Gastrocnemius medialis (tissue), 4 donors: ENCODE data around the gene PPIL4.

Source experiments
- POLR2A ChIP-seq, 2 donors: fragments of 450-650 bp; IDR thresholded peaks; one replicate each; pipeline ENCODE4 v1.6.1; 2017; ENCODE audit warnings: antibody characterized with exemption in 2 of 2, mild to moderate bottlenecking in 2 of 2, moderate library complexity in 2 of 2
- TF ChIP-seq, protein P1 (sequence below), 5 experiments: fragments of 450-650 bp in 3 of 5; fragments of 200-600 bp in 2 of 5; sonication (generic) in 2 of 5; IDR thresholded peaks in 4 of 5; conservative IDR thresholded peaks in 1 of 5; 1 replicate in 4 of 5; 2 replicates in 1 of 5; pipeline ENCODE4 v1.5.1; 2016 to 2019; ENCODE audit warnings: antibody characterized with exemption in 5 of 5, mild to moderate bottlenecking in 3 of 5, moderate library complexity in 3 of 5

DNA sequence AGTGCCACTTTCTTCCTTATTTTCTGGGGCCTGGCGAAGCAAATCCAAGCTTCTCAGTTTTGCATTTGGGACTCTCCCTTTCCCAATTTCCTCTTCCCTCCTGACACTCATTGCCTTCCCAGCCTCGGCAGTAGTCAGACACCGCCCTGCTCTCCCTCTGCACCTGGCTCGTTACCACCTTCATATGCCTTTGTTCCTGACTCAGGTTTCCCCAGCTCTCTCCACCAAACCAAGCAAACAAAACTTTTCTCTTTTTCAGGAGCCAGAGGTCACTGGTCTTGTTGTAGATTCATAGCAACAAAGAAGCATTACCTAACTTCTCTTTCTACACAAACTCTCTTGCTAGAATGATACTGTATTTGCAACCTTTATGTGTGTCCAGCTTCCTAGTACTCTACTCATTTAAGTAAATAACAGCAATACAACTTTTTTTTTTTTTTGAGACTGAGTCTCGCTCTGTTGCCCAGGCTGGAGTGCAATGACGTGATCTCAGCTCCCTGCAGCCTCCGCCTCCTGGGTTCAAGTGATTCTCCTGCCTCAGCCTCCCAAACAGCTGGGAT is 52.0 kb downstream of the PPIL4 start:
- TF ChIP-seq, protein P1, sequence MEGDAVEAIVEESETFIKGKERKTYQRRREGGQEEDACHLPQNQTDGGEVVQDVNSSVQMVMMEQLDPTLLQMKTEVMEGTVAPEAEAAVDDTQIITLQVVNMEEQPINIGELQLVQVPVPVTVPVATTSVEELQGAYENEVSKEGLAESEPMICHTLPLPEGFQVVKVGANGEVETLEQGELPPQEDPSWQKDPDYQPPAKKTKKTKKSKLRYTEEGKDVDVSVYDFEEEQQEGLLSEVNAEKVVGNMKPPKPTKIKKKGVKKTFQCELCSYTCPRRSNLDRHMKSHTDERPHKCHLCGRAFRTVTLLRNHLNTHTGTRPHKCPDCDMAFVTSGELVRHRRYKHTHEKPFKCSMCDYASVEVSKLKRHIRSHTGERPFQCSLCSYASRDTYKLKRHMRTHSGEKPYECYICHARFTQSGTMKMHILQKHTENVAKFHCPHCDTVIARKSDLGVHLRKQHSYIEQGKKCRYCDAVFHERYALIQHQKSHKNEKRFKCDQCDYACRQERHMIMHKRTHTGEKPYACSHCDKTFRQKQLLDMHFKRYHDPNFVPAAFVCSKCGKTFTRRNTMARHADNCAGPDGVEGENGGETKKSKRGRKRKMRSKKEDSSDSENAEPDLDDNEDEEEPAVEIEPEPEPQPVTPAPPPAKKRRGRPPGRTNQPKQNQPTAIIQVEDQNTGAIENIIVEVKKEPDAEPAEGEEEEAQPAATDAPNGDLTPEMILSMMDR (IDR thresholded peaks at IDR 0.05 in 4 of 5, conservative IDR thresholded peaks at IDR 0.05 in 1 of 5) = no peak
- TF ChIP-seq POLR2A (IDR thresholded peaks at IDR 0.05) = no peak
